ENCODE results near the gene SHROOM1.

- no peak for TF ChIP-seq CTCF (IDR thresholded peaks at IDR 0.05)
- no peak for TF ChIP-seq EP300 (IDR thresholded peaks at IDR 0.05)
- no peak for TF ChIP-seq POLR2A (IDR thresholded peaks at IDR 0.05)
These were observed 22.9 kb upstream of the SHROOM1 start for GRCh38 chr5:132853323-132853722.
